RPMI7951 (cell line): ENCODE results near the gene CDON. TPM values are rescaled to one million over a fixed set of nuclear protein-coding genes. Genes with fewer than 3 reads are reported as not detected.
"Not testable (repeated sequence)": the region's sequence is repeated elsewhere in the genome, so short reads cannot be mapped to it uniquely, and the experiment has no call there.

Experiments used
- DNase-seq: peaks from one replicate; pipeline ENCODE4 v3.0.0-alpha.2; 2012; ENCODE audit warnings: low read depth
- total RNA-seq: library from RNA; depleted of rRNA; stranded (reverse); fragments of >200 nt; shearing (Covaris generic); gene quantifications from 2 replicates; pipeline ENCODE4 v1.2.3, GENCODE V29; 2014; rRNA removed

Gene CDON
- total RNA-seq, 1 experiment from 2014 or later = 14.8 TPM

DNA sequence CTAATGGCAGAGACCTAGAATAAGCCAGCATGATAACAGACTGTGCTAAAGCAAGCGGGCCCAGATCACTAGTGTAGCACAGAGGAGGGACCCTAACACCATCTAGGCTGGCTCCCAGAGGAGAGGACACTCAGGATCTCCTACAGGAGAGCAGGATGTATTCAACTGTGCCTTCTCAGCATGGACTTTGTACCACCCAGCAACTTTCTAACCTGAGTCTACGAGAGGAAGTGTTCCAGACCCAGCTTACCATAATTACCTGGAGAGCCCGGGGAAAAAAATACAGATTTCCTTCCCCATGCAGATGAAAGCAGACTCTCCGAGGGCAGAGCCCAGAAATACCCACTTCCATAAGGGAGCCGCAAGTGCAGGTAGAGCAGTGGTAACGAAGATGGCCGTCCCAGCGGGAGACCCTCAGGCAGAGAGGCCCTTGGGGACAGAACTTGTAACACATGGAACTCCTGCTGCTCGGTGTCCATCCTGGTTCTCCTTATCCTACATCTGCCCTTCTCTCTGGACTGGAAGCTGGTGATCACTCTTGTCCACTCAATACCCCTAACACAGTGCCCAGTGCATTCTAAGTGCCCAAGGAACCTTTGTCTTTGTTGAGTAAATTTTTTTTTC is 138.2 kb downstream of the CDON start:
- DNase-seq = no peak

DNA sequence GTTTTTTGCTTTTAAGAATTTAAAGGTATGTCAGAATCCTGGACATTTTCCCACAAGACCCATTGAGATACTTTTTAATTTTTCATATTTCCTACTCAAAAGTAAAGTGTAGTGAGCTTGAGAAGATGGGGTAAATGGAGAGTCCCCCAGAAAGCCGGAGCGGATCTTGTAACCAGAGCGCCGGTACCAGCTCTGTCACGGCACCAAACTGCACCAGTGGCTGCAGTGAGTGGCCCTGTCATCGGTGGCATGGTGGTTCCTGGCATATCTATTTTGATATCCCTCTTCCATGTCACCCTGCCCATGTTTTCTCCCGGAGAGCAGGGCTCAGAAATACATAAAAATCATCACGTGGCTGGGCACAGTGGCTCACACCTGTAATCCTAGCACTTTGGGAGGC is 139.0 kb downstream of the CDON start:
- DNase-seq = no peak

DNA sequence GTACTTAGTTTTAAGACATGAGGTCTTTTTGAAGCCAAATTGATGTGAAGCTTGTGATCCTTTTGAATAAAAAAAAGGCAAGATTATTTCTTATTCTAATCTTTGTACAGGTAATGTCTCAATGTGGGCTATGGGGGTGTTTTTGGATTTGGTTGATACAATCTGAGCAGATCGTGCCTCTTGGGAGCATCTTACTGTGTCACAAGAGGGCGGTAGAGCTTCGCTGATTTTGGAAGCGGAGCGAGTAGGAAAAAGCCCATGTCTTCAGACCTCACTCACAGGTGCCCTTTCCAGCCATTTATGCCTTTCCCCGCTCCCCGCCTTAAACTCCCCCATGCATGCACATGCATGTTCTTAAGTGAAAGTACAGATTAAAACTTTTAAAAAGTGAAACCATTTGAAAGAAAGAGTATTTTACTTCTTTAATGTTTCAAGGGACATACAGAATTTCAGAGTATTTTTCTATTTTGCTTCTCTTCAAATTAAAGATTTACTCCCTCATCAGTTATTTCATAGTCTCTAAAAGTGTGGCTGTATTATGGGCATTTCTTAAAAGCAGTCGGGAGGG is 139.6 kb downstream of the CDON start:
- peak; percentile 67 for DNase-seq

GRCh38 chr11:125922156-125922555 is 140.5 kb downstream of the CDON start:
- no peak for DNase-seq

- no peak for DNase-seq
Measured at GRCh38 chr11:125921042-125921441, 141.6 kb downstream of the CDON start.

DNA sequence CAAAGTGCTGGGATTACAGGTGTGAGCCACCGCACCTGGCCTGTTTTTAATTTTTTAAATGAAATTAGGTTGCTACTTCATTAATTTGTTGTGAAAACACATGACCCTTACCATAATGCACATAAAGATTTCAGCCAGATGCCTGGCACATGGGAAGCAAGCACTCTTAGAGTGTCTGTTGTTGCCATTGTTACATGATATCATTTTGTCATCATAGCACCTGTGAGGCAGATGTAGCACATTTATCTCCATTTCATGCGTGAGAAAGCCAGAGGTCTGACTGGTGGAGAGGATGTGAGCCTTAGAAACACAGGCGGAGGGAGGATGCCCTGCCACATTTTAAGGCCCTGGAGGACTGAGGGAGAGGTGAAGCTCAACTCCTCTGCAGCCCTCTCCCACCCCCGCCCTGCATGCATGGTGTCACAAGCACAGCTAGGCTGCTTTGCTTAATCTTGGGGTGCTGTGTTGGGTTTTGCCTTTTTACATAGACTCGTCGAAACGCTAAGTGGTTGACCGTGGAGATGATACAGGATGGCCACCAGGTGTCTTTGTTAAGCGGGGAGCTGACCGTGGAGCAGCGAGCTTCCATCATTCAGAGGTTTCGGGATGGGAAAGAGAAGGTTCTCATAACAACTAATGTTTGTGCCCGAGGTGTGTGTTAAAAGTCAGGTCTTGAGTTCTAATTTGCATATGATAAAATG is 144.4 kb downstream of the CDON start:
- DNase-seq = no peak

- DNase-seq = no peak
Measured at GRCh38 chr11:125916683-125917347, 145.9 kb downstream of the CDON start.

DNA sequence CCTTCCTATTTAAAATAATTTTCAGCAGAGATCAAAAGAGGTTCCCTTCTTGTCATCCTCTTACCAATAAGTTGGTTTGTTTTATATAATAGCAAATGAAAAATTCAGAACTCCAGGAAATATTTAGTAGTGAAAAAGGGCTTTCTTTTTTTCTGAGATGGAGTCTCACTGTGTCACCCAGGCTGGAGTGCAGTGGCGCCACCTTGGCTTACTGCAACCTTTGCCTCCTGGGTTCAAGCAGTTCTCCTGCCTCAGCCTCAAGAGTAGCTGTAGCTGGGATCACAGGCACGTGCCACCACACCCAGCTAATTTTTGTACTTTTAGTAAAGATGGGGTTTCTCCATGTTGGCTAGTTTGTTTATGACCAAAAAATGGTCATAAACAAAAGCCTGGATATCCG is 148.1 kb downstream of the CDON start:
- DNase-seq = not testable (repeated sequence)

DNA sequence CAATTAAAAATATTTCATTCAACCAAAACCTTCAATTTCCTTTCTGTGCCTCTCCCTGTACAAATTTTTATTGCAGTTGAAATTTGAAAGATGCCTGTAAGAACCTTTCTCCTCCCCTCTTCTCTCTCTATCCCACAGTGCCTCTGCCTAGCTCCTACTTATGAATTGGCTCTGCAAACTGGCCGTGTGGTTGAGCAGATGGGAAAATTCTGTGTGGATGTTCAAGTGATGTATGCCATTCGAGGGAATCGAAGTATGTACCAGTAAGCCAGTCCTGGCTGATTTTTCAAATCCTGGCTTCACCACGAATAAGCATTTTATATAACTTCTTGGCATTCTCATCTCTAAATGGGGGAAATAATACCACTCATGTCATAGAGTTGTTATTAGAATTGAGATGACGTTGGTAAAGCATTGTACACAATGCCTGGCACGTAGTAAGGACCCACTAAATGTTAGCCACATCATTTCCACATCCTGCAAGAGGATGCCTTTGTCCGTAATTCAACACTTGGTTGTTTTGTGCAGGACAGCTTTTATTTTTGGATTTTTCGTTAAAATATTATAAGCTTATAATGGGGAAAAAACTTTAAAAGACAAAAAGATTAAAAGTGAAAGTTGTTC is 152.3 kb downstream of the CDON start:
- no peak for DNase-seq

Other genes starting within 250 kb of the CDON start
- not detected in 2 replicates for gene PATE4, start 229.6 kb downstream of the CDON start, total RNA-seq
- 30.2 and 36.4 TPM in 2 replicates for gene HYLS1, start 175.2 kb downstream of the CDON start, total RNA-seq
- 11.5 and 12.1 TPM in 2 replicates for gene PUS3, start 159.7 kb downstream of the CDON start, total RNA-seq
- 0.10 and 0.36 TPM in 2 replicates for gene DDX25, start 158.4 kb downstream of the CDON start, total RNA-seq
- gene VSIG10L2, start 116.8 kb downstream of the CDON start, total RNA-seq = 0.10 TPM in 1 of 2 replicates, not detected in the other
- gene RPUSD4, start 148.8 kb upstream of the CDON start, total RNA-seq = 16.1 and 18.8 TPM in 2 replicates
- gene FAM118B, start 148.9 kb upstream of the CDON start, total RNA-seq = 33.6 and 36.3 TPM in 2 replicates
- gene SRPRA, start 206.0 kb upstream of the CDON start, total RNA-seq = 130 and 143 TPM in 2 replicates
- 17.3 and 18.6 TPM in 2 replicates for gene FOXRED1, start 206.3 kb upstream of the CDON start, total RNA-seq
- gene TIRAP, start 220.2 kb upstream of the CDON start, total RNA-seq = 4.2 and 4.8 TPM in 2 replicates
- 41.7 and 50.0 TPM in 2 replicates for gene DCPS, start 241.2 kb upstream of the CDON start, total RNA-seq